Panc1 (cell line): ENCODE results near the gene USP32. TPM values are rescaled to one million over a fixed set of nuclear protein-coding genes. Genes with fewer than 3 reads are reported as not detected.
A peak's percentile ranks its signal among the peaks of the same experiment; 100 is the strongest.
"Not testable (repeated sequence)": the region's sequence is repeated elsewhere in the genome, so short reads cannot be mapped to it uniquely, and the experiment has no call there.

Source experiments
- ATAC-seq: fragments of 200-7000 bp; cut with Tn5 transposase; 2 replicates; pipeline ENCODE4 v1.9.1; 2020; ENCODE audit warnings: mild to moderate bottlenecking, moderate library complexity
- BruUV-seq: library from RNA; stranded (reverse); fragments of 400-500 nt; replicated peaks from 2 replicates; lab custom pipeline; 2021; lab: Mats Ljungman, UMichigan
- CTCF ChIA-PET: fragments of 300-600 bp; sonication (Branson Sonifier 250); formaldehyde crosslinking; loops from one replicate; lab custom pipeline; 2022; ENCODE audit warnings: antibody characterized with exemption; lab: Charles Lee
- POLR2A ChIA-PET: fragments of 300-600 bp; sonication (Branson Sonifier 250); formaldehyde crosslinking; loops from one replicate; lab custom pipeline; 2022; ENCODE audit warnings: antibody characterized with exemption; lab: Charles Lee
- DNase-seq: peaks from one replicate; pipeline ENCODE4 v3.0.0-alpha.2; 2010; ENCODE audit warnings: low read depth, low spot score
- H3K27ac ChIP-seq: 2 replicates; pipeline ENCODE4 v1.5.1; 2011; ENCODE audit warnings: mild to moderate bottlenecking, low read length, inconsistent platforms
- H3K27me3 ChIP-seq: fragments of 200-500 bp; sonication (Bioruptor generic); 2 replicates; pipeline ENCODE4 v1.6.0; 2014; ENCODE audit warnings: low read length, inconsistent platforms; ENCODE audit not compliant: control insufficient read depth, insufficient read depth
- H3K36me3 ChIP-seq: fragments of 200-500 bp; sonication (Bioruptor generic); 2 replicates; pipeline ENCODE4 v1.5.1; 2014; ENCODE audit warnings: inconsistent platforms, mild to moderate bottlenecking, low read length, moderate library complexity; ENCODE audit not compliant: control insufficient read depth, insufficient read depth
- H3K4me1 ChIP-seq: 2 replicates; pipeline ENCODE4 v1.5.1; 2011; ENCODE audit warnings: inconsistent platforms, mild to moderate bottlenecking, low read length, moderate library complexity; ENCODE audit not compliant: control insufficient read depth, insufficient read depth
- H3K4me3 ChIP-seq, 2 experiments: 2 replicates each; pipeline ENCODE4 v1.5.1; 2011 to 2012; ENCODE audit warnings: low read depth in 2 of 2, low read length in 2 of 2, mild to moderate bottlenecking in 2 of 2, inconsistent platforms in 1 of 2, moderate library complexity in 1 of 2
- H3K9me3 ChIP-seq: fragments of 200-500 bp; sonication (Bioruptor generic); 2 replicates; pipeline ENCODE4 v1.5.1; 2014; ENCODE audit warnings: low read depth, mild to moderate bottlenecking, inconsistent platforms, low read length, moderate library complexity; ENCODE audit not compliant: control insufficient read depth, insufficient read depth
- CTCF ChIP-seq: fragments of 450-650 bp; IDR thresholded peaks from 2 replicates; pipeline ENCODE4 v1.5.1; 2017; ENCODE audit warnings: mild to moderate bottlenecking
- POLR2AphosphoS5 ChIP-seq: IDR thresholded peaks from 2 replicates; pipeline ENCODE4 v1.6.1; 2012; ENCODE audit warnings: mild to moderate bottlenecking, low read depth, low read length, moderate library complexity
- REST ChIP-seq, 2 experiments: IDR thresholded peaks; 2 replicates each; pipeline ENCODE4 v1.6.1; 2011 to 2012; ENCODE audit warnings: low read depth in 2 of 2, control low read depth in 1 of 2, low read length in 1 of 2, mild to moderate bottlenecking in 1 of 2, moderate library complexity in 1 of 2; ENCODE audit not compliant: insufficient read depth in 1 of 2
- SIN3A ChIP-seq: IDR thresholded peaks from 2 replicates; pipeline ENCODE4 v1.6.1; 2012; ENCODE audit warnings: low read depth, mild to moderate bottlenecking, low read length, moderate library complexity, borderline replicate concordance; ENCODE audit not compliant: insufficient read depth
- TCF7L2 ChIP-seq: IDR thresholded peaks from 2 replicates; pipeline ENCODE4 v1.6.1; 2011; ENCODE audit warnings: mild to moderate bottlenecking, low read depth, low read length, inconsistent platforms
- in situ Hi-C: cut with HindIII; loops from 2 replicates; pipeline ENCODE4 v1.10.0; 2016; ENCODE audit warnings: low sequenced_read_pairs, low pct_unique_long_range_greater_than_20kb
- intact Hi-C: fragments of 100-400 bp; cut with micrococcal nuclease; formaldehyde crosslinking; loops from one replicate; pipeline ENCODE4 v1.10.0; 2022; ENCODE audit not compliant: unreplicated experiment
- total RNA-seq: library from RNA; stranded (reverse); gene quantifications from one replicate; pipeline ENCODE4 v1.2.1, GENCODE V29; 2021; ENCODE audit not compliant: unreplicated experiment

Gene USP32
- total RNA-seq, 1 experiment from 2014 or later: 45.5 TPM

- no peaks in the 10 kb centered on the region for H3K9me3 ChIP-seq
- H3K4me3 ChIP-seq: no peak overlapping the region
- BruUV-seq: no TSS peak
- DNase-seq (no peak), ATAC-seq (peak; percentile 45; the same call in 1 of the 2 replicates)
- H3K27me3 ChIP-seq: no peaks in the 10 kb centered on the region
- in situ Hi-C loops (no loop called here), intact Hi-C loops (no loop called here)
- H3K36me3 ChIP-seq: no peaks in the 10 kb centered on the region
- ChIA-PET CTCF (interaction anchor here (0.5 kb wide), 1 partner anchor 10 kb away, joined by 3 read pairs; no protein-coding TSS in a partner anchor), POLR2A (interaction anchor here (1.2 kb wide), 1 partner anchor 10 kb away, joined by 9 read pairs; no protein-coding TSS in a partner anchor)
- H3K27ac ChIP-seq: no peak overlapping the region
- peak; percentile 44 for TF ChIP-seq CTCF
- TF ChIP-seq POLR2AphosphoS5: no peak
- TF ChIP-seq REST (IDR thresholded peaks at IDR 0.05; ENCODE audit: insufficient read depth in 1 of 2, low read depth in 2 of 2, low read length in 1 of 2): no peak
- TF ChIP-seq SIN3A: no peak
- no peak for TF ChIP-seq TCF7L2
- H3K4me1 ChIP-seq: peaks cover 4% of the 10 kb centered on the region; the same call in 1 of the 2 replicates
Observed at GRCh38 chr17:60315650-60316049, 76.3 kb downstream of the USP32 start.

DNA sequence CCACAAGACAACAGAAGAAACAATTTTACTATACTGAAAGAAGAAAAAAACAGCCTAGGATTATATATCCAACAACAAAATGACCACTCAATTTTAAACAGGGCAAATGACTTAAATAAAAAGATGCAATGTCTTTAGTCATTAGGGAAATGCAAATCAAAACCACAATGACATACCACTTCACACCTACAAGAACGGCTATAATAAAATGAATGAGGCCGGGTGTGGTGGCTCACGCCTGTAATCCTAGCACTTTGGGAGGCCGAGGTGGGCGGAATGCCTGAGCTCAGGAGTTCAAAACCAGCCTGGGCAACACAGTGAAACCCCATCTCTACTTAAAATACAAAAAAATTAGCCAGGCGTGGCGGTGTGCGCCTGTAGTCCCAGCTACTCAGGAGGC, 77.0 kb downstream of the USP32 start:
- intact Hi-C loops, H3K27ac ChIP-seq, H3K4me3 ChIP-seq, ATAC-seq, POLR2A ChIA-PET, BruUV-seq, H3K27me3 ChIP-seq, in situ Hi-C loops, DNase-seq, CTCF ChIA-PET, H3K4me1 ChIP-seq, H3K9me3 ChIP-seq, H3K36me3 ChIP-seq: not testable (repeated sequence)

DNA sequence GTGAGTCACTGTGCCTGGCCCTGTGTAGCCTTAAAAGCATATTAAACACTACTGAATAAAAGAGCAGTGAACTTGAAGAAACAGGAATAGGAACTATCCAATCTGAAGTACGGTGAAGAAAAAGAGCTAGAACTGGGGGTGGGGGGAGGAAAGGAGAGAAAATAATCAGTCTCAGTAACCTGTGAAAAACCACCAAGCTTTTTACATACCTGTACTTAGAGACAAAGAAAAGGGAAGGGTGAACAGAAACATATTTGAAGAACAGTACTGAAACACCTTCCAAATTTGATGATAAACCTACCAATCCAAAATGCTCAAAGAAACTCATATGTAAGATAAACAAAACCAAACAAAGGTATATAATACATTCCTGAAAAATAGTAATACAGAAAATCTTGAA, 77.5 kb downstream of the USP32 start:
- BruUV-seq: no TSS peak
- POLR2A ChIA-PET: no interaction called here
- no peak for TF ChIP-seq POLR2AphosphoS5
- H3K27me3 ChIP-seq: no peaks in the 10 kb centered on the region
- CTCF ChIA-PET: no interaction called here
- in situ Hi-C loops (no loop called here), intact Hi-C loops (no loop called here)
- no peak for ATAC-seq
- H3K4me3 ChIP-seq: no peak overlapping the region
- H3K36me3 ChIP-seq: no peaks in the 10 kb centered on the region
- DNase-seq: no peak
- H3K9me3 ChIP-seq: no peaks in the 10 kb centered on the region
- H3K27ac ChIP-seq: no peak overlapping the region
- peaks cover 4% of the 10 kb centered on the region; the same call in 1 of the 2 replicates for H3K4me1 ChIP-seq
